GM12865 (cell line): Measurements from ENCODE around the gene HPSE2.

Experiments used
- DNase-seq: peaks from one replicate; pipeline ENCODE4 v3.0.0; 2010; ENCODE audit warnings: low read depth
- H3K4me3 ChIP-seq: 2 replicates; pipeline ENCODE4 v1.5.1; 2011; ENCODE audit warnings: mild to moderate bottlenecking, low read depth, low read length, control low read depth
- TF ChIP-seq, protein P1 (sequence below): IDR thresholded peaks from 2 replicates; pipeline ENCODE4 v1.5.1; 2011; ENCODE audit warnings: low read length, control low read depth, low read depth, inconsistent platforms; ENCODE audit not compliant: insufficient read depth; ENCODE audit errors: missing control alignments

The HPSE2 gene

DNA sequence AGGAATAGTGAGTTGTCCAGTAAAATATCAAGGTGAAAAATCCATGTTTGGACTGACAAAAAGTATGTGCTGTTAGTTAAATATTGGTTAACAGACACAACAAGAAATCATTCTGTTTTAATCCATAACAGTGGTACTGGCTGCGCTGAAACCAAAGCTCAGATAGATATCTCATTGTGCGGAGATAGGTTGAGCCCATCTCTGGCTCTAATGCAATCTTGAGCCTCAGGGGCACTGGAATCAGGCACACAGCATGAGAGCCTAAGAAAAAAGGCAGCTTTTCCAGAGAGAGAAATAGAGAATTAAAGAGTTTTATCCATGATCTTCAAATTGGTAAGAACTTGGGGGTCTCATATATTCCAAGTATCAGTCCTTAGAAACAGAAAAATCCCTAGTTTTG lies 373.7 kb downstream of the HPSE2 start:
- no peak for DNase-seq
- TF ChIP-seq, protein P1, sequence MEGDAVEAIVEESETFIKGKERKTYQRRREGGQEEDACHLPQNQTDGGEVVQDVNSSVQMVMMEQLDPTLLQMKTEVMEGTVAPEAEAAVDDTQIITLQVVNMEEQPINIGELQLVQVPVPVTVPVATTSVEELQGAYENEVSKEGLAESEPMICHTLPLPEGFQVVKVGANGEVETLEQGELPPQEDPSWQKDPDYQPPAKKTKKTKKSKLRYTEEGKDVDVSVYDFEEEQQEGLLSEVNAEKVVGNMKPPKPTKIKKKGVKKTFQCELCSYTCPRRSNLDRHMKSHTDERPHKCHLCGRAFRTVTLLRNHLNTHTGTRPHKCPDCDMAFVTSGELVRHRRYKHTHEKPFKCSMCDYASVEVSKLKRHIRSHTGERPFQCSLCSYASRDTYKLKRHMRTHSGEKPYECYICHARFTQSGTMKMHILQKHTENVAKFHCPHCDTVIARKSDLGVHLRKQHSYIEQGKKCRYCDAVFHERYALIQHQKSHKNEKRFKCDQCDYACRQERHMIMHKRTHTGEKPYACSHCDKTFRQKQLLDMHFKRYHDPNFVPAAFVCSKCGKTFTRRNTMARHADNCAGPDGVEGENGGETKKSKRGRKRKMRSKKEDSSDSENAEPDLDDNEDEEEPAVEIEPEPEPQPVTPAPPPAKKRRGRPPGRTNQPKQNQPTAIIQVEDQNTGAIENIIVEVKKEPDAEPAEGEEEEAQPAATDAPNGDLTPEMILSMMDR: no peak
- no peak overlapping the region for H3K4me3 ChIP-seq

DNA sequence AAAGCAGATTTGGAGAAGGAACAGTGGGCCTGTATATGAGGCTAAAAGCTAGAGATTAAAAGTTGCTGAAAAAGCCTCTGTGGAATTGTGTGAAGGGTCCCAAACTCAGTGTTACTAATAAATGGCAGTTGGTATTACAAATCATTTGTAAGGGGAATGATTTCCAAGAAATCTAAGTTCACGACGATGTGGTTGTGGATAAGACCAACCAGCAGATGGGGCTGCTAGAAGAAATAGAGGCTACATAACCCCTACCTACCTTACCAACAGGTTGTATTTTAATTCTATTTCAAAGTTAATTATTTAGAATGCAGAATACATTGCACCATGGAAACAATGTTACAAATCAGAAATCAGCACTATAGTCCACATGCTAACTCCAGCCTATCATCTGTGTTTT lies 377.1 kb downstream of the HPSE2 start:
- no peak overlapping the region for H3K4me3 ChIP-seq
- TF ChIP-seq, protein P1: no peak
- DNase-seq: peak; percentile 2

DNA sequence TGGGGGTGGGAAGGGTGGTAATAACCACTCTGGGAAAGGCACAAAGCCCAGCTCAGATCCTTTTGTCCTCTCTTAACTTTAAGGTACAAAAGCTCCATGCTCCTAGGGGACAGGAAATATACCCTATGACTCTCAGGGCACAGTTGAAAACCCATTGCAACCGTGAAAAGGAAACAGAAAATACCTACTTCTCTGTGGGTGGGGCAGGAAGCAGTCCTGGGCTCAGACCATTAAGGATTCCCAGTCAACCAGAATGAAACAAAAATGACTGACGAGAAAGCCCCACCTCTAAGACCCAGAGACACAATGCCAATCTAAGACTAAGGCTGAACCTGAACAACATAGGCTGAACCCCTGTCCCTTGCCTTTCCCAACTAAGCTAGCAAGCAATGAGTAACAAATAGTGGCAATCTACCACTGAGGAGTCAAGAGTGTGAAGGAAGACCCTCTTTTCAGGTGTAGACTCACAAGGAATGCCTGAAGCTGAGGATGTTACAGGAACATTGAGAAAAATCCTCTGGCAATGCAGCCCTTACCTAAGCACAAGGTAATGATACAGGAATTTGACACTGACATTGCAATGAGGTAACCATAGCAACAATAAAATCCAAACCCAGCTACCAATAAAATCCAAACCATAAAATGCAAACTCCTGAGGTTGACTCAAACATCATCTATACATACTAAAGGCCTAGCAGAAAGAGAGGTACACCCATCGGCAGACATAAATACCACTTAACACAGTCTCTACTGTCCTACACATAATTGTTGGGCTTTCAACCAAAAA lies 380.1 kb downstream of the HPSE2 start:
- TF ChIP-seq, protein P1: no peak
- DNase-seq: peak; percentile 30
- H3K4me3 ChIP-seq: no peak overlapping the region

- TF ChIP-seq, protein P1: no peak
- no peak overlapping the region for H3K4me3 ChIP-seq
- DNase-seq: peak; percentile 2
Measured at GRCh38 chr10:98852686-98853085, 383.0 kb downstream of the HPSE2 start.

DNA sequence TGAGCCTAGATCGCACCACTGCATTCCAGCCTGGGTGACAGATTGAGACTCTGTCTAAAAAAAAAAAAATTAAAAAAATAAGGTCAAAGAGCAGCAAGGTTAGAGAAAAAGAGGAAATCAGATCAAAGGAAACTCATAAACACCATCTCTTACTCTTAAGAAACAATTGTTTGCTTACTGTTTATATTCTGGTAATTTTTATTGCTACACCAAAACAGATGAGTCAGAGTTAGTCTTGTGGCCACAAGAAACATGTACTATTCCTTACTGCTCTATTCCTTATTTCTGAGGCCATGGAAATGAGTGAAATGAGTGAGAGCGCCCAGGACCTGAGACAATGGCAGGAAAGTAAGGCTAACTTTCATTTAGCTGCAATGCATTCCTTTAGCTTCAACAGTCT lies 387.3 kb downstream of the HPSE2 start:
- no peak for DNase-seq
- TF ChIP-seq, protein P1: no peak
- no peak overlapping the region for H3K4me3 ChIP-seq

DNA sequence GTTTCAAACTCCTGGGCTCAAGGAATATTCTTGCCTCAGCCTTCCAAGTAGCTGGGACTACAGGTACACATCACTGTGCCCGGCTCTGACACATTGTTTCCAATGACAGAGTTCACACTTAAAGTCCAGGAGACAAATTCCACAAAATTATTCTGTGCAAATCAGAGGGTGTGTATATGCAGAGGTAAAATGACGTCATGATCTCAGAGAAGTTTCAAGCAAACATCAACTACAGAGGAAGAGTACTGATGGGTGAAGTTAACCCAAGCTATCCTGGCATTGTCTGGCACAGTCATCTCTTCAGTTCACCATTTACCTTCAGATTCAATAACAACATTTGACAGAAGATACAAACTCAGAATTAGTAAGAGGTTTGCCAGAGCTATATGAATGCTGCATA lies 388.9 kb downstream of the HPSE2 start:
- DNase-seq: no peak
- no peak overlapping the region for H3K4me3 ChIP-seq
- TF ChIP-seq, protein P1: no peak

GRCh38 chr10:98833542-98833941 lies 402.1 kb downstream of the HPSE2 start:
- no peak overlapping the region for H3K4me3 ChIP-seq
- TF ChIP-seq, protein P1: no peak
- DNase-seq: no peak
